SW480 (cell line): Measurements from ENCODE around the gene COL4A2.

ENCODE experiments used
- DNase-seq: peaks from one replicate; pipeline ENCODE4 v3.0.0-alpha.2; 2016; ENCODE audit warnings: low spot score

The COL4A2 gene

DNA sequence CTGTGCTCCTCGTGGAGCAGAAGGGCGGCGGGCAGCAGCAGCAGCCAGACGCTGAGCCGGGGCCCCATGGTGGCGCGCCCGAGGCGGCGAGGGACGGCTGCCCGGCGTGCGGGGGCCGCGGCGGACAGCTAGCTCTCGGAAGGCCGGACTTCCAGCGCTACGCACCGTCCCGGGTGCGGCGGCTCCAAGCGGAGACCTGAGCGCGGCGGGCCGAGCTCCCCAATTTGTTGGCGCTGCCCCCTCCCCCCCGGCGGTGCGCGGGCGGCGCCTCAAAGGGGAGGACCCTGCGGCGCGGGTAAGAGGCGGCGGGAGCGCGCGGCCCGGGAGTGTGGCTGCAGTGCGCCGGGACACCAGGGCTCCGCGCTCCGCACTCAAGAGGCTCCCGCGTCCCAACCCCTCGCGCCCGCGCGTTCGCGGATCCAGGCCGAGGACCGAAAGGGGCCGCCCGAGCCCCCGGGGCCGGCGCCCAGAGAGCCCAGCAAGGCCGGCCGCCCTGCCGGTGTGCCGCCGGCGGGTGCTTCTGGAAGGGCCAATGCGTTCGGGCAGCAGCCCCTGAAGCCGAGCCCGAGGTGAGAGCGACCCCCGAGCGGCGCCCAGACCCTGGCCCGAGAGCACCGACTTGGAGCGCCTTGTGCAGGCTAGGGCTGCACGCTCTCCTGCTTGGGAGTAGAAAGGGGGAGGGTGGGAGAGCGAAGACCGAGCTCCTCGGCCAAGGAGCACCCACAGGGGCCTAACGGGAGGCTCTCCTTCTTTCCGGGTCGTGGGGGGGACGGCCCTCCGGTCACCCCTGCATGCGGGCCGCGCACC is at the start of gene COL4A2, which contains the start of gene COL4A1:
Gene COL4A2, plus strand, starts transcription at position 325 of the 807 bp plus-strand sequence. CDS start 620 bp downstream, outside the sequence.
Gene COL4A1, minus strand, starts transcription at position 198 of the 807 bp plus-strand sequence. Its CDS starts 130 bp downstream, at position 68.
- DNase-seq = no peak

DNA sequence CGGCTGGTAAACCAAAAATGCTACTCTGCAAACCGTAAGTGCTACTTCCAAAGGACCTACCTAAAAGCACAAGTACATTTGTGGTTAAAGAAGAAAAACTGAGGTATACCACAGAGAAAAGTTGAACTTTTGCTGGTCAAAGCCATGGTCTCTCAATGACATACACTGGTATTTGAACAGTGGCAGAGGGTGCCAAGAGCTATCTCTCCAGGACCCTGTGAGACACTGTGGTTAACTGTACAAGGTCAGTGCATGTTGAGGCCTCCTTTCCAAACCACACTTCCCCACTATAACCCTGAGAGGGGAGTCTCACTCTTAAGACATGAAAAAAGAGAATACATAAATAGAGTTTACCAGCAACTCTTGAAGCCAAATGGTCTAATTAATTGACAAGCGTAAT is 49.7 kb upstream of the COL4A2 start:
- no peak for DNase-seq

DNA sequence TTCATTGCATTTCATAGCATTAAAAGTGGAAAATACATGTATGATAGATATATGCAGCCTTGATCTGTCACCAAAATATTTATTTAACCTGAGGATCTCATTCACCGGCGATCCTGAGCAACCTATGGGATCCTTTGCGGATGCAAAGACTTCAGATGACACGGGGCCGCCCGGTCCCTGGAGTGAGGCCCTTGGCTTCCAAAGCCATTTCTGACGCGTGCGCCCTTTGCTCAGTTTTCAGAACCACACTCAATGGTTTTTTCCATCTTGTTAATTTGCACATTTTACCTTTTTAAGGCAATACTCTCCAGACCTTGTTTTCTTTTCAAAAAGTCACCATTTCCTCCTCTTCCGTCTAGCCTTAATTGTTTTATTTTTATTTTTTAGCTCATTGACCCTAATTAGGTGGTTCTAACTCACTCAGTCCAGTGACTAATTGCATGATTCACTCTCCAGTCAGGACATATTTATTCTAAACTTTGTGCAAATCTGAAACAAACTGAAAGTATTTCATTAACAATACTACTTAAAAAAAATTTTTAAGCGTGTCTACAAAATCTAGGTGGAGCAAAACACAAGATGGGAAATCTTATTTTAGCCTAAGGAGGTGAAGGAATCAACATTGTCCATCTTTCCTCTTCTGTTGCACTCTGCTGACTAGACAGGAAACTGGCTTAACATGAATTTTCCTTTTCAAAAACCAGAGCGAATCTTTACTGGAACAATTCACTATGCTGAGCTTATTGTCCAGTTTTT is 48.0 kb upstream of the COL4A2 start:
- no peak for DNase-seq

DNA sequence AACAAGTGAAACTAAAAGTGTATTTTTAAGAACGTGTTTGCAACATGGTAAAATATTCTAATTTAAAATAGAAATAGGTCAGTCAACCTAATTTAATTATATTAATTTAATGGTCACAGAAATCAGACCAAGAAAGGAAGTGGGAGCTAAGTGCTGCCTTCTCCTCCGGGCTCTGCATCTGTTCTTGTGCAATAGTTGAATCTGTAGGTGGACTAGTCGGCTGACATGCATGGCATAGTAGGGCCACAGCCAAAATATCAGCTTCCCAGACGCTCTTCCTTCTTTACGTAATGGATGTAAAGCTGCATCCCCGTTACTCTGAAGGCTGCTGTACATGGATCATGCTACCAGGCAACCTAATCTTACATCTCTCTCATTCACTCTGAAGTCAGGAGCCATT is 47.4 kb upstream of the COL4A2 start:
- DNase-seq = no peak

DNA sequence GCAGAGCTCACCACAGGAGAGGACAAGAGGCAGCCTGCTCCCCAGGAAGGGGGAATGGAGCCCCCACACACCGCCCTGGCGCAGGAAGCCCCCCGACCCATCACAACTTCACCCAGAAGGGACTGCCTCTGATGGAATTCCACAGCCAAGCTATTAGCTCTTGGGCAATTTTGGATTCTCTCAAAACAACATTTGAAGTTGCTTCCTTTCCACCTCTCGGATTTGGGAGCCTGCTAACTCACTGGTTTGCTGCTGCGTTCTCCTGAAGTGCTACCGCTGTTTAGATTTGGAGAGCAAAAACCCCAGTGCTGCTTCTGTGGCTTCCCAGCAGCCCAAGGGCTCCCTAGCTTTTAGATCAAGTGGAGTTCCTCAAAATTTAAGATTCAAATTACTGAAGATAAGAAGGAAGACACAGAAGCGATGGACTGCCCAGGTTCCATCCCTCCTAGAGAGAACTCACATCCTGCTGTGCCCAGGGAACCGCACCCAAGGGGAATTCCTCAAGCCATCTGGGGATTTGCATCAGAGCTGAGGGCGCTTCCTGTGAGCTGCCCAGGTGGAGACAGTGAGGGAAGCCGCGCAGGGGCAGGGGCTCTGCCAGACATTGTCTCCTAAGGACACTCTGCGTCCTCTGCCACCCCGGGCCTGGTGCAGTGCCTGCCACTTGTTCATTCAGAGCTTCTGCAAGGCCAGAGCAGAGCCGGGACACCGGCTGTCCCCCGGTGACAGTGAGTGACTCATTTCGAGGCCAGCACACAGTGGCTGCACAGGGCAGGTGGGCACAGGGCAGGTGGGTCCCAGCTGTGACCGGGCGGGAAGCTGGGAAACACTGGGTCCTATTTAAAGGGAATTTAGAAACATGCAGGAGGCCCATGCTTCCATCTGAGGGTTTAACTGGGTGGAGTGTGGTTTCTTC is 45.7 kb upstream of the COL4A2 start:
- no peak for DNase-seq

DNA sequence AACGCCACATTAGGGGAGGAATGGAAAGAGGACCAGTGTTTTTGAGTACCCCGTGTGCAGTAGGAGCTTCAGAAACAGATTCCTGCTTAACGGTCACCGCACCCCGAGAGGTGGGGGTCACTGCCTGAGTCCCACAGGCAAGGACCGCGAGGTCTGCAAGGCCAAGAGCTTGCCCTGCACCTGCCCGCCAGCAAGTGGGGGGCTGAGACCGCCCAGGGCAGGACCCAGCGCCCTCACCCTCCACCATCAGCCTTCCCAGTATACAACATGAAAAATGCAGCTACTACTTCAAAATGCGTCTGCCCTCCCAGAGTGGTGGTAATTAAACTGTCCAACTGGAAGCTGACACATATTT is 45.0 kb upstream of the COL4A2 start:
- DNase-seq = no peak

DNA sequence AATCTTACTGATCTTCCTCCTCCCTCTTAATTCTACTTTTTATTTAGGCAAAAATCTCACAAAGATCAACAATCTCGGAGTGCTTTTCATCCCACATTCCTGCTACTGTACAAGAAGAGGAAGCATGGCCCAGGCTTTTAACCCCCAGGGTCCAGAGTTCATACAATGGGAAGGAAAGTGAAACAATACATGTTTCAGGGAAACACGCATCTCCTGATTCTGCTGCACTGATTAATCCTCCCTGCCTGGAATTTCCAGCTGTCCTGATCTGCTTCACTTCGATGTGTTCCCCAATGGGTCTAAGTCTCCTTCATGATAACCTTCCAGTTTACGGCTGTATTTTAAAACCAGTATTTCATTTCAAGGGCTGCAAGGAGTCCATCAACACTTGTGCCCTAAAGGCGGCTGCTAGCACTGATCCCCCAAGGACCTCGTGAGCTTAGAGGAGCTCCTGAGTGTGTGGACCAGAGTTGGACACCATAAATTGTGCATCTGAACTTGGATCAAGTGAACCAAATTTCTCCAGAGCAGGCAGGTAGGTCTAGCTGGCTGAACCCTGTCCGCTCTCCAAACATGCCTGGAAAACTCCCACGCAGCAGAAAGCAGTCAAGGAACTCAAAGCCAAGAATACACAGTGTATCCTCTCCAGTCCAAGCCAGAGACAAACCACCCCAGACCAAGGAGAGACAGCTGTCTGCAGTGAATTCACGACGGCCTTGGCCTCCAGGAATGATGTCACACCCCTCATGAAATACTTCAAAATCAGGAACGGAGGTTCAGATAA is 44.4 kb upstream of the COL4A2 start:
- no peak for DNase-seq

DNA sequence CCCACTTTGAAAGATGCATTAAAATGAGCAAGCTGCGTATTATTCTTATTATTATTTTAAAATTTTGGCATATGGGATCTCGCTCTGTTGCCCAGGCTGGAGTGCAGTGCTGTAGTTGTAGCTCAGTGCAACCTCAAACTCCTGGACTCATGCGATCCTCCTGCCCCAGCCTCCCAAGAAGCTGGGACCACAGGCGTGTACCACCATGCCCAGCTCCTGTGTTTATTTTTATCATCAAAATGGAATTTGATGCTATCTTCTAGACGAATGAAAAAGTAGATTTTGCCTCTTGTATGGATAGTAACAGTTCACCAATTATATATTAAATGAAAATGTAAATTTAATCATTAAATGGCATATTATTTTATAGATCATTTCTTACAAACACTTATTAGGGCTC is 43.7 kb upstream of the COL4A2 start:
- no peak for DNase-seq

DNA sequence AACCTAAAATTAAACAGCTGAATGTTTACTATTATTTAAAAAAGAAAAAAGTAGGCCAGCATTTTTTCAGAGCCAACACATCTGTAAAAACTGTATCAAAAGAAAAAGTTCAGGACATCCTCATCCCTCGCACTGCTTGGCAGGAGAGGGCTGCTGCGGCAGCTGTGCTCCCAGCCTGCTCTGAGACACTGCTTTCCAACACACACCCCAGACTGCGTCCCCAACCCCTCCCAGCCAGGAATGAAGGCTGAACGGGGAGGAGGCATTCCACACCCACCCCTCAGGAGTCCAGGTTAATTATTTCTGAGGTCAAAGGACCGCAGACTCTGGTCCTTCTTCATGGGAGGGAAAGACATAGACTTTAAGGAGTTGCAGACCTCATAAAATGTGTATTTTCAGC is 43.2 kb upstream of the COL4A2 start:
- DNase-seq = no peak

DNA sequence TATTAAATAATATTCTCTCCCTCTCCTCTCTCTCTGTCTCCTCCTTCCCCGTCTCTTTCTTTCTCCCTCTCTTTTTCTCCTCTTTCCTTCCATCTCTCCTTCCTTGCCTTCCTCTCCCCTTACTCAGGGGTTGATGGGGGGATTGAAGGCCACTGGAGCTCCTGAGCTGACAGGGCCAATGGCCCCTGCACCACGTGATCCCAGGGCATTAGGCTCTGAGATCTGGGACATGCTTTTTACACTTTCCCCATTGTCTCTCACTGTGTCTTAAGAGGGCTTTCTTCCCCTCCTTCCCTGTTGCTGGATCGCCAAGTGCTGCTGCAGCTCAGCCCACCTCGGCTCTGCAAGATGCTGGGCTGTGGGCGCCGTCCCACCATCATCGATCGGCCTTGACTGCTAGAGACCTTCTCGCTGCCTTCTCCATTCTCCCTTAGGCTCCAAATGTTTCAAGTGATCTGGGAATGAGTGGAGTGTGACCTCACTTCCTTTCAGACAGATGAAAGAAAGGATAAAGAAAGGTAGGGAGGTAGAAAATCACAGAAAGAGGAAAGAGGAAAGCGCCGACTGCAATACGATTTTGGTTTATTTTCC is 42.3 kb upstream of the COL4A2 start:
- no peak for DNase-seq

DNA sequence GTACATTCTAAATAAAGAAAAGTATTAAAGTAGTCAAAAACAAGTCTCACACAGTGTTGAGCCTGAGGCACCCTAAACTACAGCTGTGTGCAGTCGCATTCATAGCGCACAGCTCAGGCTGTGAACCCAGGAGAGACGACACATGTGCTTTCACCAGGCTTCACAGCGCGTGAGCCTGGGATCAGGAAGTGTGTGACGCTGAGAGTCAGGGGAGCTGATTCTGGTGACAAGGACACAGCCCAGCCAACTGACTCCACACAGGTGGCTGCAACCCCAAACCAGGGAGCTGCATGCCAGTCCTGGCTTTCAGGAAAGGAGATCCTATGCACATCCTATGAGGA is 41.8 kb upstream of the COL4A2 start:
- DNase-seq = no peak

DNA sequence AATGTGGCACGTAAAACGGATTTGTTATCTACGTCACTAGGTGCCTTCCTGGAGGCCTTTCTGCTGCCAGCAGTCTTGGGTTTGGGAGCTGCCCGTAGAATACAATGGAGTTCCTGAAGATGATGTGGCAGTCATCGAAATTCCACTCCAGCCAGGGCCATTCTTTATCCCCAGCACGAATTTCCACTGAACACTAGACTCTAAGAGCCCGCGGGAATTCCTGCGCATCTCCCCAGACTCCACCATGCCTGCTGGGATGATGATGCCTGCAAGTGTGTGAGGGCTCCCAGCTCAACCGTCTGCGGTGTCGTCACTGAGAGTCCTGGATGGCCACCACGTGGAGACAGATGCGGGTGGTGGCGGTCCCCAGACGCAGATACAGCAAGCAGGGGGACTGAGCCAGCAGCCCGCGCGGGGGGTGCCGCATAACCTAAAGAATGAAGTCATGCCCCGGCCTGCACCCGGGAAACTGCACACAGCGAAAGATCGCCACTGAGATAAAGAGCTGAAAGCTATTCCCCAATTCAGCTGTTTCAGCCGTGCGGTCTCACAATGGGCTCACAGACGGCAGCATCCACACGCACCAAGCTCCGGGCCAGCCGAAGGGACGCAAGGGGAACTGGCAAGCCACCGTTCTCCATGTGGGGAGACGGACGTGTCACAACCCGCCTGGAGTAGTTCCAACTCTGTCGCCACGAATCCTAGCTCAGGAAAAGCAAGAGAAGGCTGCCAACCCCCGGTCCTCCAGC is 41.2 kb upstream of the COL4A2 start:
- DNase-seq = no peak

DNA sequence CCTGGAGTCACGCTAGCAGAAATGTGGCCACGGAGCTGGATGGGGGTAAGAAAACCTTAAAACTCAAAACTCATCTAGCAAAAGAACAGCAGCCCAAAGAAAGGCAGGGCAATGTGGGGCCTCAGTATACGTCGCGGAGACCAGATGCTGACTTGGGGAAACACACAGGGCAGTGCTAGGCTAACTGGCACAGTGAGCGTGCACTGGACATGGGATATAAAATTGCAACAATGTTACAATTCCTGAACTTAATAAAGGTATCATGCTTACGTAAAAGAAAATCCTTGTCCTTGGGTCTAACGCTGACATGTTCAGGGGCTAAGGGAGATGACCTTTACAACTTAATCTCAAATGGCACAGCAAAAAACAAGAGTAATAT is 40.7 kb upstream of the COL4A2 start:
- DNase-seq = no peak

DNA sequence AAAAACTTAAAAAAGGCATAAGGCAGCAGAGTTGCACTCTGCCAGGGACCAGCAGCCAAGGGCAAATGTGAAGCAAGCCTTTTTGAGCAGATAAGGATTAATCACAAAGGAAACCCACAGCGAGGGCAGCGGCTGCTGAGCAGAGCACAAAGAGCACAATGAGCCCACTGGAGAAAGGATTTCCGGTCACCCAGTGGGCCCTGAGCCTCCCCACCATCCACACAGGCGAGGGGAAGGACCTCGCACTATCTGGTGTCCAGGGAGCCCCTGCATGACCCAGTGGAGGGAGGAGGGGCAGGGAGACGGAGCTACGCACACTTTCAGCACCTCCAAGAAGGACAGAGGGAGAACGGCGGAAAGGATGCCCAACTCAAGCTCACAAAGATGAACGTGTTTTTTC is 40.1 kb upstream of the COL4A2 start:
- DNase-seq = no peak

DNA sequence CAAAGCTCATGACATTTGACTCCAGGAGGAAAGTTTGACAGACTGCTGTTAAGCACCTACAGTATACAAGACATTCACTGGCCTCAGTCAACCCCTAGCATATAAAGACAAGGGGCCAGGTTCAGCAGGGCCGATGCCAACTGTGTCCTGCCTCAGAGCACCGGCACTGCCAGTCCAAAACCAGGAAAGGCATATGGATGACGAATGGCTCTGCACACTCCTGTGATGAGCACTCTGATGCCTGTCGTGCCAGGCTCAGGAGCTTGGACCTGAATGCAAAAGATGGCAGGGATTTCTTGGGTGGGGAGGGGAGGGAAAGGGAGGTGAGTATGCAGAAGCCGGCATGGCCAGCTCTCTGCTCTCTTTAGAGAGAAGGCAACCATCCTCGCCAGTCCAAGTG is 39.0 kb upstream of the COL4A2 start:
- no peak for DNase-seq

DNA sequence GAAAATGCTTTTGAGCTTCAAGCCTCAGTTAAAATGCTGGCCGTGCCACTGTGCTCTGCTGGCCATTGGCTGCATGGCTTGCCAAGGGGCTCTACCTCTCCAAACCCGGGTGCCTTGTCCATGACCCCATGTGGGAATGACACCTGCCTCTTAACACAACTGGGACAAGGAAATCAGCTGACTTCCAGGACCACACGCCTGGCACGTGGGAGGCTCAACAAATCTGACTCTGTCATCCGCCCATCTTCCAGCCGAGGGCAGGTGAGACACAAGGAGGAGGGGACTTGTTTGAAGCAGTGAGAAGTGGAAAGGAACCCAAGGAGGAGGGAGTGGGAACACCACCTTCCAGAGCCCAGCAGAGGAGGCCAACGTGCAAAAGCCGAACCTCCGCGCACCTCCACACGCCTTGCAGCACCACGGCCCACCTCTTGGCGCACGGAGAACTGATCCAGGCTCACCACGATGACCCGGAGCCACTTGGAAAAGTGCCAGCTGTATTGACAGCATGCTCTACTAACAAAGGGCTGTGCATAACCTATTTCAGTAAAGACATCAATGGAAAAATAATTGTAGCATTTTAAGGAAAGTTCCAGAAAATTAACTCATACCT is 38.4 kb upstream of the COL4A2 start:
- DNase-seq = no peak

DNA sequence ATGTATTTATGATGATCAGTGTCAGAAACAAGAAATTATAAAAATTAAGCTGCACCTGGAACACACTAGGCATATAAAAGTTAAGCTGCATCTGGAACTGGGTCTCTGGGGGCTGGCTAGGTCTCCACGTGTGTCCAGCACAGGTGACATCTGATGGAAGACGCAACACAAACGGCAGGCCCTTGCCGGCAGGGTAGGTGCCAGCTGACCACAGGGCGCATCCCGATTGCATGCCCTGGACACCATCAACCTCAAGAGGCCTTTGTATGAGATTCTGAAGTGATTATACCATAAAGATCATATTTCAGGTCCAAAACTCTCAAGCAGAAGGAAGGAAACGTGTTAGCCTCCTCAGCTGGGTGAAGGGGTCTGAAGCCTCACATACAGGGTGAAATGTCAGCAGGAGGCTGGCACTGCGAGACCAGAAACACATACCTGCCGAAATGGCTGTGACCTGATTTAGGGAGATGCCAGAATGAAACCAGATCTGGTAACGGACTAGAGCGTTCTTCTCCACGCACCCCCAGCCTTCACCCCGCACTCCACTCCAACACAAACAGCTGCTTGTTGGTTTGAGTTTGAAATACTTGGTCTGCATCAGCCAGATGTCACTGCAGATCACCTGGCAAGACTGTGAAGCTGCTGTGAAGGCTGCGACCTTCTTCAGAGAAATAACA is 37.4 kb upstream of the COL4A2 start:
- DNase-seq = no peak

DNA sequence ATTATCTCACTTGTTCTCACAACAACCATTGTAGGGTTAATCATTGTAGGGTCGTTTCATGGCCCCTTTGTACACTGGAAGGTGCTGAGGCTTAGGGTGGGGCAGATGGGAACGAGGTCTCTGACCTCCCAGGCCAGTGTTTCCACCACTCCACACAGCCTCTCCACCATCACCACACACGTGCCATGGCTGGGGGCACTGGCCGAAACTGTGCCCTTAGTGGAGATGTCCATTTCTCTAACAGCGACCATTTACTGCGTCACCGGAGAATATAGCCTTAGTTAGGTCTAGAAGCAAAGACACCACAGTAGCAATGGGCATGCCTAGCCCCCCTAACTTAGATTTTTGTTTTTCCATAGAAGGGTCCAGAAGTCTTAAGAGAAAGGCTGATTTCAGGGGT is 36.6 kb upstream of the COL4A2 start:
- no peak for DNase-seq

DNA sequence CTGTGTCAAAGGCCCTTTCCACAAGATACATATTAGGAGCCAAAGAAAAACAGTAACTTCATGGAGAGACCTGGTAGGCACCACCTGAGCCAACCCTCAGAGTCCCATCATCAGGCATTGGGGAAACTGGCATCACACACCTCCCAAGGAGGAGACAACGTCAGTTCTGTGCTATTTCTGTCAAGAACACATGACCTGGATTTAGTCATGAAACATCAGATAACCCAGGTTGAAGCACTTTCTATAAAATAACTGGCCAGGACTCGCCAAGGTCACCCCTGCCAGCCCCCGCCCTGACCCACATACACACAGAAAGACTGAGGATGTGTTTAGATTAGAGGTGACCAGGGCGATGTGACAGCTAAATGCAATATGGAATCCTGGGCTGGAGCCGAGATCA is 35.8 kb upstream of the COL4A2 start:
- DNase-seq = no peak

DNA sequence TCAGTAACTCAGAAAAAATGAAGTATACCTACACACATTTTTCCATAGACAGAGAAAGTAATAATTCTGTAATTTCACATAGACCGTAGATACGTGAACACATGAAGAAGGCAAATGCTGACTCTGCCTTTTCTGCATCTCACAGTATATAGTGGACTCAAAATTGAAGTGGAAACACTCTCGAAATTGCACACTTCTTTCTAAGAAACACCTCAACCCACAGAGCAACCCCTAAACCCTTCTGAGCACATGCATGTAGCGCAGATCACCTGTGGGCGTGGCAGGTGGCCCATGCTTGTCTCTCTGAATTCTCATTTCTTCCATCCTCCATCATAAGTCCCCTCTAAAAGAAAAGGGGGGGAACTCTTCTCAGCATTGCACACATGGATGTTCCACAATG is 34.9 kb upstream of the COL4A2 start:
- DNase-seq = no peak
